ENCODE results near the gene ZC3H18. TPM values are rescaled to one million over a fixed set of nuclear protein-coding genes. Genes with fewer than 3 reads are reported as not detected.

The ZC3H18 gene
- total RNA-seq, 2 donors from 2014 or later: 88.7 to 99.0 TPM

DNA sequence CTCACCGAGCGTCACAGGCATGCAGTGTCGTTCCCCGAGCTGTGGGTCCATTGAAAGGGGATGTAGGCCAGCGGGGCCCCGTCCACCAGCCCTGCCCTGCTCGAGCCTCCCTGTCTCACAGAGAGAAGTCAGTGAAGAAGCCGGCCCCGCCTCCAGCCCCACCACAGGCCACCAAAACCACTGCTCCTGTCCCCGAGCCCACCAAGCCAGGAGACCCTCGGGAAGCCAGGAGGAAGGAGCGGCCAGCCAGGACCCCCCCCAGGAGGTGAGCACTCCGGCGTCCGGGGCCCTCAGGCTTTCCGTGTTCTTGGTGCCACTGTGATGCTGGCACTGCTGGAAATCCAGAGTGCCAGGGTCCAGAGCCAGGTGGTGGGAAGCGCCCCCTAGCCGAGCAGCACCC is 54.3 kb downstream of the ZC3H18 start:
- H3K27ac Mint-ChIP-seq: no peak overlapping the region
- H3K27me3 Mint-ChIP-seq (ENCODE audit: low read depth): no peaks in the 10 kb centered on the region
- no peaks in the 10 kb centered on the region for H3K9me3 Mint-ChIP-seq
- peak overlapping the region in 1 of 2 donors; percentile 20 for H3K4me3 Mint-ChIP-seq
- ATAC-seq (replicated peaks in 1 of 2): no peak
- peaks cover 14% of the 10 kb centered on the region for H3K4me1 Mint-ChIP-seq (ENCODE audit: low read depth)
- no peak for DNase-seq
- H3K36me3 Mint-ChIP-seq (ENCODE audit: insufficient read depth in 2 of 2): peaks cover 2 to 21% of the 10 kb centered on the region in 2 donors

DNA sequence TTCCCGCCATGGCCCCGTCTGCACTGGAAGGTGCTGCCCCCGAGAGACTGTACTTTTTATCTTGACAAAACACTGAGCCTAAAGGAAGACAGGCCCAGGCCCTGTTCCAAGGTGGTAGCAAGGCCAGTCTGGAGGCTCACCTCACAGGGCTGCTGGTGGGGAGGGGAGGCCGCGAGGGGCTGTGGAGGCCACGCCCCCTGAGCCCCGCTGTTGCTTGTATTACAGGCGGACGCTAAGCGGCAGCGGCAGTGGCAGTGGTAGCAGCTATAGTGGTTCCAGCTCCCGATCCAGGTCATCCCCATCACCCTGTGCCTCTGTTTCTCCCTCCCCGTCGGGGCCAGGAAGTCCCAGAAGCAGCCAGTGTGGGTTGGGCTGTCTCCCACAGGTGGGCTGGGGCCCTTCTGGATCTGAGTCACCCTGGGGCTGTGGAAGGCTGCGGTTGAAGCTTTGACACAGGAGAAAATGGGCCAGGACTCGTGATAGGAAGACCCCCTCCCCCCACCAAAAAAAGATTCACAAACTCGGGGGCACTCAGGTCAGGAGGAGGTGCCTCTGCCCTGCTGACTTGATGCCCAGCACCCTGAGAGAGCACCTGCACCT is 54.9 kb downstream of the ZC3H18 start:
- ATAC-seq (replicated peaks in 1 of 2): peak; percentile 48 to 70
- peak; percentile 21 to 52 for DNase-seq
- peak overlapping the region in 1 of 2 donors; percentile 24 for H3K4me3 Mint-ChIP-seq
- peaks cover 8% of the 10 kb centered on the region for H3K4me1 Mint-ChIP-seq (ENCODE audit: low read depth)
- H3K9me3 Mint-ChIP-seq: no peaks in the 10 kb centered on the region
- H3K27me3 Mint-ChIP-seq (ENCODE audit: low read depth): no peaks in the 10 kb centered on the region
- H3K36me3 Mint-ChIP-seq (ENCODE audit: insufficient read depth in 2 of 2): peaks cover 2 to 21% of the 10 kb centered on the region in 2 donors
- H3K27ac Mint-ChIP-seq: peak overlapping the region; percentile 42

DNA sequence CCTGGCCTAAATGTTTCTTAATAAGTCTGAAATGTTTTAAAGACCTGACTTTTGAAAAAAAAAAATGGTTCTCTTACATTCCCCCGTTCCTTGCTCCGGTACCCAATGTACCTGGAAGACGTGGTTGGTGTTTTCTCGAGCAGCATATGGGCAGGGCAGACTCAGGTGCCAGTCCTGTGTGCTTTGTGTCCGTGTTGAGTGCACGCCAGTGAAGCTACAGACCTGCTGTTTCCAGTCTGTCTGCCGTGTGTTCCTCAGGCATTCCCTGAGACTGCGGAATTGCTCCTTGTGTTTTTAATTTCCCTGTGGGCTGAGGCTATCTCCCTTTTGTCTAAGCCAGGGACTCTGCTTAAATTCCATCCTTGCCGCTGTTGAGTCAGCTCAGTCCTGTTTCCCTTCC is 56.4 kb downstream of the ZC3H18 start:
- Mint-ChIP-seq H3K27me3 (ENCODE audit: low read depth) (no peaks in the 10 kb centered on the region), H3K4me1 (ENCODE audit: low read depth) (no peaks in the 10 kb centered on the region), H3K9me3 (no peaks in the 10 kb centered on the region), H3K27ac (no peak overlapping the region), H3K4me3 (no peak overlapping the region), H3K36me3 (ENCODE audit: insufficient read depth in 2 of 2) (peaks cover 2 to 21% of the 10 kb centered on the region in 2 donors)
- DNase-seq: no peak
- no peak for ATAC-seq (replicated peaks in 1 of 2)

DNA sequence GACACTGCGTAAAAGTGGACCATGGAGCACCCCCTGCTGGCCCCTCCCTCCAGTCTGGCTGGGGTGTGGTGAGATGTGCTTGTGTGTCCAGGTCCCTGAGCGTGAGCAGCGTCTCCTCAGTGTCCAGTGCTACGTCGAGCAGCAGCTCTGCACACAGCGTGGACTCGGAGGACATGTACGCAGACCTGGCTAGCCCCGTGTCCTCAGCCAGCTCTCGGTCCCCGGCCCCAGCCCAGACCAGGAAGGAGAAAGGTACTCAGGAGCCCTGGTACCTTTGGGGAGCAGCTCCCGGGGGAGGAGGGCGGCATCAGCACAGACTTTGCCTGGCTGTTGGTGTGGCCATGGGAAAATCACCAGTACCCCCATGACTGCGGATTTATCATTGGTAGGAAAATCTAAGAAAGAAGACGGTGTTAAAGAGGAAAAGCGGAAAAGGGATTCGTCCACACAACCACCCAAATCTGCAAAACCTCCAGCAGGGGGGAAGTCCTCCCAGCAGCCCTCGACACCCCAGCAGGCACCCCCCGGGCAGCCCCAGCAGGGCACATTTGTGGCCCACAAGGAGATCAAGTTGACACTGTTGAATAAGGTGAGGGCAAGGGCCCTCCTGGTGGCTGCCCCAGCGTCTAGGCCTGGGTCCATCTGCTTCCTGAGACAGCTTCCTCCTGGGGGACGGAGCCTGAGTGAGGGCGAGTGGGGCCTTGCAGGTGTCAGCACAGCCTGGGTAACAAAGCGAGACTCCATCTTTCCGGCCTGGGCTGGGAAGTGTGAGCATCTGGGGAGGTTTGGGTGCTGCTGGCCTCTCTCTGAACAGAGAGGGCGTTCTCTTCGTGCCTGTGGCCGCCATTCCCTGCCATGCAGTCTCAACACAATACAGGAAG is 57.6 kb downstream of the ZC3H18 start:
- H3K27me3 Mint-ChIP-seq (ENCODE audit: low read depth): no peaks in the 10 kb centered on the region
- H3K4me1 Mint-ChIP-seq (ENCODE audit: low read depth): no peaks in the 10 kb centered on the region
- H3K36me3 Mint-ChIP-seq (ENCODE audit: insufficient read depth in 2 of 2): peaks cover 2 to 22% of the 10 kb centered on the region in 2 donors
- H3K27ac Mint-ChIP-seq: peak overlapping the region; percentile 50
- DNase-seq: no peak
- ATAC-seq (replicated peaks in 1 of 2): no peak
- no peak overlapping the region for H3K4me3 Mint-ChIP-seq
- H3K9me3 Mint-ChIP-seq: no peaks in the 10 kb centered on the region

DNA sequence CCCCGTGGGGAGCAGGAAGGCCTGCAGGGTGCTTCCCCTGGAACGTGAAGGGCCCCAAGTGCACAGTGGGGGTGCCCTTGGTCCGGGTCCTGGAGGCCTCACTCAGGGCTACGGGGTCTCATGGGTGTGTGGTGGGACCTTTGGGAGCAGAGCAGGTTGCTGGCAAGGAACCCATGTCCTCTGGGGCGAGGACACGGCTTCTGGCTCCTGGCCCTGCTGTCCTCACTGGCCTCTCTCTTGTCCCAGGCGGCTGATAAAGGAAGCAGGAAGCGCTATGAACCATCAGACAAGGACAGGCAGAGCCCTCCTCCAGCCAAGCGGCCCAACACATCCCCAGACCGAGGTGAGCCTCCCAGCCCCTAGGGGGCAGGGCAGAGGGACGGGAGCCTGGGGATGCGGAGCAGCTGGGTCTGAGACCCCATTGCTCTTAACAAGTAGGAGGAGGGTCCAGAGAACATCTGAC is 58.3 kb downstream of the ZC3H18 start:
- Mint-ChIP-seq H3K27me3 (ENCODE audit: low read depth) (no peaks in the 10 kb centered on the region), H3K27ac (no peak overlapping the region), H3K9me3 (no peaks in the 10 kb centered on the region), H3K4me3 (no peak overlapping the region), H3K36me3 (ENCODE audit: insufficient read depth in 2 of 2) (peaks cover 0 to 16% of the 10 kb centered on the region in 2 donors), H3K4me1 (ENCODE audit: low read depth) (peaks cover 7% of the 10 kb centered on the region)
- ATAC-seq (replicated peaks in 1 of 2) (no peak), DNase-seq (peak in 1 of 2 donors; percentile 26)

DNA sequence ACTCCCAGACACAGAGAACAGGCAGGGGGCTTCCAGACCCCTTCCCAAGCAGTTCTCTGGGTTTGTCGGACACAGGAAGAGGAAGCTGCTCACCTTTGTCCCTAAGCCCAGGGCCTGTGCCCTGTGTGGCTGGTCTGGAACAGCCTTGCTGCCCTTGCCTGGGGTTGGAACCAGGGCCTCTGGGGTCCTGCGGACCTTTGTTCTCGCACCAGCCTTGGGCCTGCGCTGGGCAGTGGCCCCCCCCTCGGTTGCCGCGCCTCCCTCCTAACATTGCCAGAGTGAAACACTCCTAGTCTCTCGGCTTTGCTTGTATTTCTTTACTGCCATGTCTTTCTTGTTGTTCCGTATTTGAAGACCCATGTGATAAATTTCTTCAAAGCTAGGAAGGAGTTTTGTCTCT is 59.6 kb downstream of the ZC3H18 start:
- DNase-seq (no peak), ATAC-seq (replicated peaks in 1 of 2) (no peak)
- no peak overlapping the region for H3K27ac Mint-ChIP-seq
- peaks cover 14% of the 10 kb centered on the region for H3K4me1 Mint-ChIP-seq (ENCODE audit: low read depth)
- peaks cover 0 to 15% of the 10 kb centered on the region in 2 donors for H3K36me3 Mint-ChIP-seq (ENCODE audit: insufficient read depth in 2 of 2)
- H3K4me3 Mint-ChIP-seq: no peak overlapping the region
- H3K9me3 Mint-ChIP-seq: no peaks in the 10 kb centered on the region
- H3K27me3 Mint-ChIP-seq (ENCODE audit: low read depth): no peaks in the 10 kb centered on the region

DNA sequence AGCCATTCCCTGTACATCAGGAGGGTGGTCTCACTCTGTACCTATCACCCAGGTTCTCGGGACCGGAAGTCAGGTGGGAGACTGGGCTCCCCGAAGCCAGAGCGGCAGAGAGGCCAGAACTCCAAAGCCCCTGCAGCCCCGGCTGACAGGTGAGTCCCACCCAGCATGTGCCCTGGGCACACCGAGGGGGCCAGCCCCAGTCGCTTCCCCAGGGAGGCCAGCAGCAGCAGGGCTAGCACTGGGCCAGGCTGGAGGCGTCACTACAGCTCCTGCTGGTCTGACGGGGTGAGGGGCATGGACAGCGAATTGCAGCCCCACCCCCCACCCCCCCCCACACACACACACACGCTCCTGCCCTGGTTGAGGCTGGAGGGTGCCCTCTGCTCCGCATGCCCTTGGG is 60.2 kb downstream of the ZC3H18 start:
- peaks cover 0 to 15% of the 10 kb centered on the region in 2 donors for H3K36me3 Mint-ChIP-seq (ENCODE audit: insufficient read depth in 2 of 2)
- no peaks in the 10 kb centered on the region for H3K9me3 Mint-ChIP-seq
- no peaks in the 10 kb centered on the region for H3K27me3 Mint-ChIP-seq (ENCODE audit: low read depth)

DNA sequence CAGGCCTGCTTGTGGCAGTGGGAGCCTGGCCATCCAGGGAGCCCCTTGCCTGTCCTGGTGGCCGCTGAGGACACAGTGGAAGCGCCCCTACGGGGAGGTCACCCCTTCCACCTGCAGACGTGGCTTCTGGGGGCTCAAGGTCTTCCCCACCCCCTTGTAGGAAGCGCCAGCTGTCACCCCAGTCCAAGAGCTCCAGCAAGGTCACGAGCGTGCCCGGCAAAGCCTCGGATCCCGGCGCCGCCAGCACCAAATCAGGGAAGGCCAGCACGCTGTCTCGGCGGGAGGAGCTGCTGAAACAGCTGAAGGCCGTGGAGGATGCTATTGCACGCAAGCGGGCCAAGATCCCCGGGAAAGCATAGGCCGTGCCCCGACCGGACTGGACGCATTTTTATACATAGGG is 60.7 kb downstream of the ZC3H18 start:
- Mint-ChIP-seq H3K36me3 (ENCODE audit: insufficient read depth in 2 of 2) (peaks cover 0 to 15% of the 10 kb centered on the region in 2 donors), H3K4me1 (ENCODE audit: low read depth) (peaks cover 23% of the 10 kb centered on the region), H3K4me3 (no peak overlapping the region), H3K9me3 (no peaks in the 10 kb centered on the region), H3K27me3 (ENCODE audit: low read depth) (no peaks in the 10 kb centered on the region), H3K27ac (no peak overlapping the region)
- ATAC-seq (replicated peaks in 1 of 2) (no peak), DNase-seq (no peak)

More for the DNA sequence above, 60.2 kb downstream of the ZC3H18 start:
- peaks cover 20% of the 10 kb centered on the region for H3K4me1 Mint-ChIP-seq (ENCODE audit: low read depth)
- ATAC-seq (replicated peaks in 1 of 2) (no peak), DNase-seq (no peak)
- no peak overlapping the region for H3K4me3 Mint-ChIP-seq
- H3K27ac Mint-ChIP-seq: no peak overlapping the region

DNA sequence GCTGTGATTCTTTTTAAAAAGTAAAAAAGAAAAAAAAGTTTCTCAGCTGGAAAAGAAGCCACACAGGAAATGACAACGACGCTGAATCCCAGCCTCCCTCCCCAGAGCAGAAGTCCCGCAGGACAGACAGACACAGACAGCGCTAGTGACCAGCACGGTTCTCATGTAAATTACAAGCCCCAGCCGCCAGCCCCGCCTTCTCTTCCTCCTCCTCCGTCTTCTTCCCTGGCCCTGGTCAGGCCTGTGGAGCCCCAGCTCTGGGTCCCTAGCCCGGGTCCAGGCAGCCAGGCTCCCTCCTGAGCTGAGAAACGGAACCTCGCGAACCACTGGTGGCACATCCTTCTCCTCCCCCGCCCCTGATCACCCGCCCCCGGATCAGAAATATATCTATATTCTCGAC is 61.2 kb downstream of the ZC3H18 start:
- Mint-ChIP-seq H3K27ac (no peak overlapping the region), H3K27me3 (ENCODE audit: low read depth) (no peaks in the 10 kb centered on the region), H3K4me1 (ENCODE audit: low read depth) (peaks cover 28% of the 10 kb centered on the region), H3K36me3 (ENCODE audit: insufficient read depth in 2 of 2) (peaks cover 0 to 13% of the 10 kb centered on the region in 2 donors), H3K4me3 (no peak overlapping the region), H3K9me3 (no peaks in the 10 kb centered on the region)
- ATAC-seq (replicated peaks in 1 of 2): no peak
- no peak for DNase-seq

DNA sequence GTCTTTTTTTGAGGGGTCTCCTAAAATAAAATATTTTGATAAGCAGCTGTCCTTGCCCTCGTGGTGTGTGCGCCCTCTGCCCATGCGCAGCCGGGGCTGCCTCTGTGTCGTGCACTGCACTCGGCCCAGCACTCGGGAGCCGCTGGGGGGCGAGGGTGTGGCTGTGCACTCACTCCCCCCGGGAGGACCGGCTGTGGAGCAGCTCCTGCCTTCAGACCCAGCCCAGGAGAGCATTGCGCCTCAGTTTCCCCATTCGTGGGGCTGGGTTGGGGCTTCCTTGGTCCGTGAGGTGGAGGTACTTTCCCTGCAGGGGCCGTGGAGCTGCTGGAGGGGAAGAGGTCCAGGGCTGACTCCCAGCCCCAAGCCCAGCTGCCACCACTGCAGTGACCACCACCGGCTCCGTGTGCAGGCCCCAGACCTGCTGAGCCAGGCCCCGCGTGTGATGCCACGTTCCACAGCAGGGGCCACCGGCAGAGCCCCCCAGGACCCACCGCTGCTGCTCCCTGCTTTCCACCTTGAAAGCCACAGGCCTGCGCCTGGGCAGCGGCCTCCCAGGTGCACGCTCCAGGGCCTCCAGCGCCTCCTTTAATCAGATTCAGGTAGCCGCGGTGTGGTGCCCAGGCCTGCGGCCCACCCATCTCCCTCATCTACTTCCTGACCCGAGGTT is 61.9 kb downstream of the ZC3H18 start:
- DNase-seq: no peak
- Mint-ChIP-seq H3K4me1 (ENCODE audit: low read depth) (peaks cover 31% of the 10 kb centered on the region), H3K9me3 (no peaks in the 10 kb centered on the region), H3K27ac (no peak overlapping the region), H3K4me3 (no peak overlapping the region), H3K36me3 (ENCODE audit: insufficient read depth in 2 of 2) (peaks cover 0 to 8% of the 10 kb centered on the region in 2 donors), H3K27me3 (ENCODE audit: low read depth) (peaks cover under 1% of the 10 kb centered on the region)
- ATAC-seq (replicated peaks in 1 of 2): no peak

DNA sequence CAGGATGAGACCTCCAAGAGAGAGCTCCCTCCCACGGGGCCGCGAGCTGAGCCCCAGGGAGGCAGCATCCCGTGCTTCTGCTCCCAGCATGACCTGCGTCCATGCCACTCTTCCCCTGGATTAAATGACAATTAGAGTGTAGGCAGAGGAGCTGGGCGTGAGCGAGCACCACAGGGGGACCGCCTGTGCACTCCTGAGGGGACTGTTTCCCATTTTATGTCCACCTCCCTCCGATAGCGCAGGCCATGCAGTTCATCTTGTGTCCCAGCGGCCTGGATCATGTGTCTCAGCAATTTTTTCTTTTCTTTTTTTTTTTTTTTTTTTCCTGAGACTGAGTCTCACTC is 62.4 kb downstream of the ZC3H18 start:
- H3K36me3 Mint-ChIP-seq (ENCODE audit: insufficient read depth in 2 of 2): peaks cover 2 to 7% of the 10 kb centered on the region in 2 donors
- no peak overlapping the region for H3K27ac Mint-ChIP-seq
- H3K27me3 Mint-ChIP-seq (ENCODE audit: low read depth): peaks cover 5% of the 10 kb centered on the region
- ATAC-seq (replicated peaks in 1 of 2) (no peak), DNase-seq (no peak)
- H3K9me3 Mint-ChIP-seq: no peaks in the 10 kb centered on the region
- H3K4me1 Mint-ChIP-seq (ENCODE audit: low read depth): peaks cover 36% of the 10 kb centered on the region
- no peak overlapping the region for H3K4me3 Mint-ChIP-seq

DNA sequence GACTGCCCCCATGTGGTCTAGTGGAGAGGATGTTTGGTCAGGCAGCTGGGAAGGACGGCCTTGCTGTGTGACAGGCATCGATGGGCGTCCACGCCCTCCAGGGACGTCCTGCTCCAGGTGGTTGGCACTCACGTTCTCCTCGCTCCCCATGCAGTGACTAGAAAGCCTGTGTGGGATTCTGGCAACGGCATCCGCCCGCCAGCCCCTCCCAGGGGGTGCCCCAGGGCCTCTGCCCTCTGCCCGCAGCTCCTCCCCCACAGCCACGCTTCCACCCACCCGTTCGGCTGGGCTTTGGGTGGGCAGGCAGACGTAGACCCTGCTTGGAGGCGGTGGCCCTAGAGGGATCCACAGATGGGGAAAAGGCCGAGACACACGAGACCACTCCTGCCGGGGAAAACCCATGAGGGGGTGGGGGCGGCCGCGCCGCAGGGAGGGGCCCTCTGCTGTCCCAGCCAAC is 63.5 kb downstream of the ZC3H18 start:
- H3K27ac Mint-ChIP-seq: no peak overlapping the region
- peaks cover 2 to 7% of the 10 kb centered on the region in 2 donors for H3K36me3 Mint-ChIP-seq (ENCODE audit: insufficient read depth in 2 of 2)
- no peaks in the 10 kb centered on the region for H3K9me3 Mint-ChIP-seq
- H3K4me3 Mint-ChIP-seq: peak overlapping the region; percentile 80 to 83
- DNase-seq (peak; percentile 59 to 61), ATAC-seq (replicated peaks in 1 of 2) (peak; percentile 38 to 48)
- peaks cover 15% of the 10 kb centered on the region for H3K27me3 Mint-ChIP-seq (ENCODE audit: low read depth)
- H3K4me1 Mint-ChIP-seq (ENCODE audit: low read depth): peaks cover 44% of the 10 kb centered on the region
